Pancreas (tissue), 10 donors: ENCODE data around the gene SRP14. TPM values are rescaled to one million over a fixed set of nuclear protein-coding genes. Genes with fewer than 3 reads are reported as not detected.
"Not testable (repeated sequence)": the region's sequence is repeated elsewhere in the genome, so short reads cannot be mapped to it uniquely, and the experiment has no call there.

ENCODE experiments used
- ATAC-seq, 4 donors: fragments of 200-7000 bp; cut with Tn5 transposase; one replicate each; pipeline versions ENCODE4 v1.8.0 to v1.9.1; 2020; ENCODE audit warnings: mild to moderate bottlenecking in 4 of 4, moderate library complexity in 4 of 4
- DNase-seq, 6 donors: peaks; one replicate each; pipeline ENCODE4 v3.0.0-alpha.2; 2020
- FAIRE-seq: peaks from 2 replicates; lab custom pipeline; 2012; peaks lifted over from hg19 to GRCh38; lab: Jason Lieb, UNC
- H3K27ac ChIP-seq, 4 donors: fragments of 200-600 bp; sonication (generic); 1 replicate in 3 of 4; 2 replicates in 1 of 4; pipeline versions ENCODE4 v1.5.0 to v1.8.0; 2020
- H3K27me3 ChIP-seq, 4 donors: fragments of 200-600 bp; one replicate each; pipeline ENCODE4 v1.8.0; 2021
- H3K36me3 ChIP-seq, 3 donors: fragments of 200-600 bp; sonication (generic) in 1 of 3; one replicate each; pipeline versions ENCODE4 v1.5.0 to v1.8.0; 2020 to 2021
- H3K4me1 ChIP-seq, 3 donors: fragments of 200-600 bp; one replicate each; pipeline ENCODE4 v1.8.0; 2021
- H3K4me3 ChIP-seq, 4 donors: fragments of 200-600 bp; sonication (generic) in 2 of 4; one replicate each; pipeline versions ENCODE4 v1.5.0 to v1.8.0; 2020 to 2021
- H3K9me3 ChIP-seq, 4 donors: fragments of 200-600 bp; one replicate each; pipeline ENCODE4 v1.8.0; 2021
- WGBS, 2 donors: extraction: QIAGEN DNeasy Blood & Tissue Kit; methylation state at CpG; one replicate each; pipeline ENCODE4 v1.1.7; 2013; 5-methylcytosine and 5-hydroxymethylcytosine counted together
- intact Hi-C, 3 donors: fragments of 100-400 bp; cut with DNase I; formaldehyde crosslinking; loops; one replicate each; pipeline versions ENCODE4 v1.11.1 to v1.14.2; 2022
- polyA plus RNA-seq, 2 donors: library from polyadenylated mRNA; stranded (reverse); fragments of 200-250 nt; gene quantifications; one replicate each; pipeline ENCODE4 v1.2.3, GENCODE V29; 2013
- total RNA-seq, 6 donors: library from RNA; stranded (reverse); fragmentation: NEBNext Ultra II Directional in 4 of 6; extraction: Animal tissue kit (Norgen Biotek cat#: 25700) in 4 of 6; gene quantifications; one replicate each; pipeline versions ENCODE4 v1.2.1 to v1.2.4, GENCODE V29; 2021 to 2023
- TF ChIP-seq, protein P1 (sequence below), 4 donors: fragments of 200-600 bp; sonication (generic) in 3 of 4; IDR thresholded peaks; one replicate each; pipeline versions ENCODE4 v1.5.0 to v1.8.0; 2021; ENCODE audit warnings: antibody characterized with exemption in 4 of 4
- donor health status: healthy with polysubstance abuse.
- donor health status: DM: no; HTN: no; CAD: no; lungs with moderate emphysema.
- donor health status: DM: no; HTN: no; CAD: no.
- donor health status: control.
- donor health status: control.
- donor health status: Bipolar disorder and iron deficiency.
- donor health status: DM: yes; HTN: yes; CAD: no.
- donor health status: DM: no; HTN: no; CAD: no.
- donor health status: DM: no; HTN: no; CAD: no.
- donor health status: DM: yes; HTN: yes; CAD: no.

SRP14 gene
- total and polyA plus RNA-seq, 8 donors = 42.7 to 198 (median 63.1) TPM

DNA sequence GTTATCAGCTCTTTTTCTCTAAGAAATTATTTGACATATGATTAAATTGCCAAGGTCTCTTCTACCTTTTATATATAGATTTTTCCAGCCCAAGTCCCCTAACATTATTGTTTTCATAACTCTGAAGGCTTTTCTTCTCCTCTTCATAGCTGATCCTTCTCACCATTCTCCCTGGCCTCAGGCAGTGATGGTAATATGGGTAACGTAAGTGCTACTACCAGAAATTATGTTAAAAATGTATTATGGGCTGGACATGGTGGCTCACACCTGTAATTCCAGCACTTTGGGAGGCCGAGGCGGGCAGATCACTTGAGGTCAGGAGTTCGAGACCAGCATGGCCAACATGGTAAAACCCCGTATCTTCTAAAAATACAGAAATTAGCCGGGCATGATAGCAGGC is 40.5 kb upstream of the SRP14 start:
- Histone ChIP-seq H3K4me1 (peaks cover 10 to 31% (median 12%) of the 10 kb centered on the region in 3 donors), H3K27ac (no peak overlapping the region), H3K9me3 (no peaks in the 10 kb centered on the region), H3K27me3 (no peaks in the 10 kb centered on the region), H3K4me3 (no peak overlapping the region), H3K36me3 (no peaks in the 10 kb centered on the region)
- 95 to 98% methylated on average over 6 of the region's 6 CpGs for WGBS, 2 donors
- no peak for DNase-seq
- TF ChIP-seq, protein P1, sequence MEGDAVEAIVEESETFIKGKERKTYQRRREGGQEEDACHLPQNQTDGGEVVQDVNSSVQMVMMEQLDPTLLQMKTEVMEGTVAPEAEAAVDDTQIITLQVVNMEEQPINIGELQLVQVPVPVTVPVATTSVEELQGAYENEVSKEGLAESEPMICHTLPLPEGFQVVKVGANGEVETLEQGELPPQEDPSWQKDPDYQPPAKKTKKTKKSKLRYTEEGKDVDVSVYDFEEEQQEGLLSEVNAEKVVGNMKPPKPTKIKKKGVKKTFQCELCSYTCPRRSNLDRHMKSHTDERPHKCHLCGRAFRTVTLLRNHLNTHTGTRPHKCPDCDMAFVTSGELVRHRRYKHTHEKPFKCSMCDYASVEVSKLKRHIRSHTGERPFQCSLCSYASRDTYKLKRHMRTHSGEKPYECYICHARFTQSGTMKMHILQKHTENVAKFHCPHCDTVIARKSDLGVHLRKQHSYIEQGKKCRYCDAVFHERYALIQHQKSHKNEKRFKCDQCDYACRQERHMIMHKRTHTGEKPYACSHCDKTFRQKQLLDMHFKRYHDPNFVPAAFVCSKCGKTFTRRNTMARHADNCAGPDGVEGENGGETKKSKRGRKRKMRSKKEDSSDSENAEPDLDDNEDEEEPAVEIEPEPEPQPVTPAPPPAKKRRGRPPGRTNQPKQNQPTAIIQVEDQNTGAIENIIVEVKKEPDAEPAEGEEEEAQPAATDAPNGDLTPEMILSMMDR (IDR thresholded peaks at IDR 0.05) = no peak
- no peak for ATAC-seq
- FAIRE-seq = no peak
- intact Hi-C loops = no loop called here

DNA sequence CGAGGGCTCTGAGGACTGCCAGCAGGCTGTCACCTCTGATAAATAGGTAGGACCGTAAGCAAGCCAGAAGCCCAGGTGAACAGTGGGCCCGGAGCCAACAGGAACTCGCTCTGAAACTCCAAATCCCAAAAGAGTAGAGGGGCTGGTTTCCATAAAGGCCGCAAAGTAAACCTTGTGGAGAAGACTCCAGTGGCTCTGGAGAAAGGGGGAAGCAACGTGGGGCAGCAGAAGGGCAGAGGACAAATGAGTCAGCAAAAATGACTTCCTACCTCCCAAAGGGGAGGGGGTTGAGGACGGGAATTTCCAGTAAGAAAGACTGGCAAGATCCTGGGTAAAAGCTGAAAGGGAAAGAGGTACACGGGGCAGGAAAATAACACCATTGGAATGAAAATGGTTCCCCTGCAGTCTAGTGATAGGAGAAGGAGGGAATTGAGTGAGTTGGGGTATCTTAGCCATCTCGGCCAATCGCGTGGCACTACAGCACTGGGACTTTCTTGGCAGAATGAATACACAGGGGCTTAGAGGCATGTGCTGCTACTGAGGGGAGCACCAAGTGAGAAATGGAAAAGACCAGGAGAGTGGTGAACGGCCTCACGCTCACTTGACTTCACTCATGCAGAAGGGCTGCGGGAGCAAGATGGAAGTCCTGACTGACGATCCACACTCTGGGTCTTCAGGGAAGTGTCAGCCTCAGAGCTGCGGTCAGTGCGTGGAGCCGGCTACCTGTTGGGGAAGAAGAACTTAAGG is 36.5 kb upstream of the SRP14 start:
- TF ChIP-seq, protein P1 (IDR thresholded peaks at IDR 0.05) = no peak
- WGBS, 2 donors = 54 to 56% methylated on average over 18 of the region's 18 CpGs
- H3K27me3 ChIP-seq = no peaks in the 10 kb centered on the region
- H3K4me3 ChIP-seq = no peak overlapping the region
- DNase-seq (peak; percentile 76 to 91 (median 83)), ATAC-seq (peak; percentile 75 to 92 (median 88)), FAIRE-seq (no peak)
- no peaks in the 10 kb centered on the region for H3K36me3 ChIP-seq
- H3K9me3 ChIP-seq = no peaks in the 10 kb centered on the region
- H3K4me1 ChIP-seq = peaks cover 3 to 20% (median 6%) of the 10 kb centered on the region in 3 donors
- intact Hi-C loops = no loop called here
- peak overlapping the region; percentile 45 to 83 (median 62) for H3K27ac ChIP-seq

DNA sequence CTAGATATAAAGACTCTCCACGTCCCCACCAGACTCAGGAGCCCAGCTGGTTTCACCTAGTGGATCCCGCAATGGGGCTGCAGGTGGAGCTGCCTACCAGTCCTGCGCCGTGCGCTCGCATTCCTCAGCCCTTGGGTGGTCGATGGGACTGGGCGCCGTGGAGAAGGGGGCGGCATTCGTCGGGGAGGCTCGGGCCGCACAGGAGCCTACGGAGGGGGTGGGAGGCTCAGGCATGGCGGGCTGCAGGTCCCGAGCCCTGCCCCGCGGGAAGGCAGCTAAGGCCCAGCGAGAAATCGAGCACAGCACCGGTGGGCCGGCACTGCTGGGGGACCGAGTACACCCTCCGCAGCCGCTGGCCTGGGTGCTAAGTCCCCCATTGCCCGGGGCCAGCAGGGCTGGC is 35.7 kb upstream of the SRP14 start:
- Histone ChIP-seq H3K4me1 (peaks cover 11 to 25% (median 12%) of the 10 kb centered on the region in 3 donors), H3K27ac (peak overlapping the region in 2 of 4 donors; percentile 79 to 83)
- H3K36me3 ChIP-seq, FAIRE-seq, ATAC-seq, H3K4me3 ChIP-seq, intact Hi-C loops, H3K27me3 ChIP-seq, H3K9me3 ChIP-seq, DNase-seq: not testable (repeated sequence)
- 71 to 77% methylated on average over 20 of the region's 27 CpGs for WGBS, 2 donors

DNA sequence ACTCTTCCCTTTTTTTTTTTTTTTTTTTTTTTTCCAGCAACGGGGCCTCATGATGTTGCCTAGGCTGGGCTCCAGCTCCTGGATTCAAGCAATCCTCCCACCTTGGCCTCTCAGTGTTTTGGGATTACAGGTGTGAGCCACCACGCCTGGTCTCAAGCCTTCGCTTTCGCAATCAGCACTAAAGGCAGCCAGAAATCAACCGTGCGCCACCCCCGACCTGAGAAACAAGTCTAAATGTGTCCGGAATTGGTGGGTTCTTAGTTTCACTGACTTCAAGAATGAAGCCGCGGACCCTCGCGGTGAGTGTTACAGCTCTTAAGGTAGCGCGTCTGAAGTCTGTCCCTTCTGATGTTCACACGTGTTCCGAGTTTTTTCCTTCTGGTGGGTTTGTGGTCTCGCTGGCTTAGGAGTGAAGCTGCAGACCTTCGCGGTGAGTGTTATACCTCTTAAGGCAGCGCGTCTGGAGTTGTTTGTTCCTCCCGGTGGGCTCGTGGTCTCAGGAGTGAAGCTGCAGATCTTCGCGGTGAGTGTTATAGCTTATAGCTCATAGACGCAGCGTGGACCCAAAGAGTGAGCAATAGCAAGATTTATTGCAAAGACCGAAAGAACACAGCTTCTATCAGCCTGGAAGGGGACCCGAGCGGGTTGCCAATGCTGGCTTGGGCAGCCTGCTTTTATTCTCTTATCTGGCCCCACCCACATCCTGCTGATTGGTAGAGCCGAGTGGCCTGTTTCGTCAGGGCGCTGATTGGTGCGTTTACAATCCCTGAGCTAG is 34.9 kb upstream of the SRP14 start:
- H3K4me3 ChIP-seq, intact Hi-C loops, DNase-seq, ATAC-seq, H3K9me3 ChIP-seq, H3K36me3 ChIP-seq, H3K27me3 ChIP-seq, H3K27ac ChIP-seq, FAIRE-seq: not testable (repeated sequence)
- peaks cover 15 to 33% (median 17%) of the 10 kb centered on the region in 3 donors for H3K4me1 ChIP-seq
- WGBS, 2 donors = 89 to 90% methylated on average over 33 to 34 of the region's 34 CpGs

DNA sequence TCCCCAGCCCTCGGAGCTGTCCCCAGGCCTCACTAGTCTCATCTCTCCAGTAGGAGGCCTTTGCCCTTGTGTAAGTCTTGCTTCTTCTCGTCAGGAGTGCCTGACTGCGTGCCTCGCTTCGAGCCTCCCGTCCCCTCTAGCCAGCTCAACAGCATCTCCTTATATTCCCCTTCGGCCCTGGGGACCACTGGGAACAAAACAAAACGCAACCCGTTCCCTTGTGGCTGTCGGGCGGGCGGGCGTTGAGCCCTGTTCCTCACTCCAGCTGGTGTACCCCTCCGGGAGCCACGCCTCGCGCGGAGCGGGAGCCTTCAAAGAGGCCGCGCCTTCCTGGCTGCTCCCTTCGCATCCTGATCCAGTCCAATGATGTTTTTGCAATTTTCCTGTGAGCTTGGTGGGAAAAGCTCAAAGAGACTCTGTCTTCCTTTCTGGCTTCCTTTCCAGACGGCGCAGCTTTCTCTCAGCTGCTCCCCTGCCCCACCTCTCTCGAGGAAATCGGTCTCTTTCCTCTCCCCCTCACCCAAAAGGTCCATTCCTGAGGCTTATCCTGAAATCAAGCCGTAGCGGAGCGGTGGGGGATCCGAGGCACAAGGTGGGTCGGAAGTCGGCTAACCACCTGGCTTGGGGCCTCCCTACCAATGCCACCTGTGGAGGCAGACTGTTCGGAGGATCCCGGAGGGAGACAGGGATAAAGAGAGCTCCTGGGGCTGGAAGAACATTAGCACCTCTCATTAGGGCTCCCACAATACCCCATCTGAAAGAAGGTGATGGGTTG is 33.4 kb upstream of the SRP14 start:
- intact Hi-C loops = no loop called here
- H3K27me3 ChIP-seq = no peaks in the 10 kb centered on the region
- H3K36me3 ChIP-seq = no peaks in the 10 kb centered on the region
- H3K4me1 ChIP-seq = peaks cover 23 to 46% (median 25%) of the 10 kb centered on the region in 3 donors
- H3K9me3 ChIP-seq = no peaks in the 10 kb centered on the region
- H3K27ac ChIP-seq = no peak overlapping the region
- FAIRE-seq (no peak), DNase-seq (no peak), ATAC-seq (no peak)
- TF ChIP-seq, protein P1 (IDR thresholded peaks at IDR 0.05) = no peak
- WGBS, 2 donors = 88 to 91% methylated on average over 34 of the region's 34 CpGs
- H3K4me3 ChIP-seq = no peak overlapping the region
